Urinary bladder (tissue), 4 donors: ENCODE data around the gene ATM. TPM values are rescaled to one million over a fixed set of nuclear protein-coding genes. Genes with fewer than 3 reads are reported as not detected.

Source experiments
- DNase-seq: peaks from one replicate; pipeline ENCODE4 v3.0.0-alpha.2; 2015; ENCODE audit errors: extremely low spot score
- H3K27ac ChIP-seq: one replicate; pipeline ENCODE4 v1.5.1; 2013; ENCODE audit warnings: low read depth, mild to moderate bottlenecking, moderate library complexity
- H3K36me3 ChIP-seq: one replicate; pipeline ENCODE4 v1.6.1; 2013; ENCODE audit warnings: mild to moderate bottlenecking, moderate library complexity; ENCODE audit not compliant: insufficient read depth
- H3K4me1 ChIP-seq: one replicate; pipeline ENCODE4 v1.6.1; 2013; ENCODE audit warnings: mild to moderate bottlenecking, moderate library complexity; ENCODE audit not compliant: insufficient read depth
- H3K4me3 ChIP-seq: one replicate; pipeline ENCODE4 v1.5.1; 2013; ENCODE audit warnings: low read depth, low read length
- WGBS: extraction: QIAGEN DNeasy Blood & Tissue Kit; methylation state at CpG from one replicate; pipeline ENCODE4 v1.1.7; 2013; 5-methylcytosine and 5-hydroxymethylcytosine counted together
- polyA plus RNA-seq: library from polyadenylated mRNA; stranded (reverse); fragments of 200-250 nt; gene quantifications from one replicate; pipeline ENCODE4 v1.2.3, GENCODE V29; 2013
- total RNA-seq: library from RNA; depleted of rRNA; stranded (reverse); fragments of >200 nt; gene quantifications from one replicate; pipeline ENCODE4 v1.2.3, GENCODE V29; 2014
- donor health status: healthy with polysubstance abuse.
- donor health status: healthy.

The ATM gene
- total RNA-seq, result 267 TPM
- 23.7 TPM for polyA plus RNA-seq

- H3K4me3 ChIP-seq, result peak within 1 kb of the TSS; percentile 73
- H3K4me1 ChIP-seq, result peaks cover 7% of the 10 kb centered on the region
- peak; percentile 97 for DNase-seq
- peak within 1 kb of the TSS; percentile 93 for H3K27ac ChIP-seq
- WGBS, result under 1% methylated on average over 70 of the region's 70 CpGs
- no peaks in the 10 kb centered on the region for H3K36me3 ChIP-seq
These were observed at the start of gene ATM, which contains the start of gene NPAT for GRCh38 chr11:108222574-108223347. Gene ATM (plus strand): TSS chr11:108223067. CDS start chr11:108227625, 4,558 bp downstream. Gene NPAT (minus strand): TSS chr11:108222638. CDS start chr11:108222536, 102 bp downstream.

DNA sequence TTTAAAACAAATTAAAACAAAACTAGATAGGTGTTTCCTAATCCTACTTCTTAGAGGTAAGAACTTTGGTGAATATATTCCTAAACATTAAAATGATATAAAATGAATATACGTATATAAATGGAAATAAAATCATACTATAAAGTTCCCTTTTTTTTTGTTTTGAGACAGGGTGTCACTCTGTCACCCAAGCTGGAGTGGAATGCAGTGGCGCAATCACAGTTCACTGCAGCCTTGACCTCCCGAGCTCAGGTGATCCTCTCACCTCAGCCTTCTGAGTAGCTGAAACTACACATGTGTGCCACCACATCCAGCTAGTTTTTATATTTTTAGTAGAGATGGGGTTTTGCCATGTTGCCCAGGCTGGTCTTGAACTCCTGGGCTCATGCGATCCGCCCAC, 45.3 kb upstream of the ATM start:
- no peak overlapping the region for H3K4me3 ChIP-seq
- H3K27ac ChIP-seq, result no peak overlapping the region
- H3K4me1 ChIP-seq, result no peaks in the 10 kb centered on the region
- no peak for DNase-seq
- no peaks in the 10 kb centered on the region for H3K36me3 ChIP-seq
- whole genome bisulfite sequencing, result 97% methylated on average over 5 of the region's 5 CpGs

DNA sequence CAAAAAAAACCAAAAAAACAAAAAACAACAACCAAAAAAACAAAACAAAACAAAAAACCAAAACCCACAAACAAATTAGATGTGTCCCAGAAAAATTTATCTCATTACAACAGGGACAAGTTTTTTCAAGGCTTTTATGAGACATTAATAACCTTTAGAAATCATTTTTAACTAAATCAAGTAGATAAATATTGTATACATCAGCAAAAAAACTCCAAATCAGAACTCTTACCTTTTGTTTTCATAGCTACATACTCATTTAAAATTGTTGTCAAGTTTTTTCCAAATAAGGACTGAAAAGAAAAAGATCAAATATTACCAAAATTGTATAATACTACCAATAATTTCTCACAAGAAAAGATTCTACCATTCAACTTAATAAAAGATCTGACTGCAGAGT, 29.1 kb upstream of the ATM start:
- H3K36me3 ChIP-seq, result peaks cover 3% of the 10 kb centered on the region
- no peak overlapping the region for H3K4me3 ChIP-seq
- no peak overlapping the region for H3K27ac ChIP-seq
- DNase-seq, result no peak
- no peaks in the 10 kb centered on the region for H3K4me1 ChIP-seq

DNA sequence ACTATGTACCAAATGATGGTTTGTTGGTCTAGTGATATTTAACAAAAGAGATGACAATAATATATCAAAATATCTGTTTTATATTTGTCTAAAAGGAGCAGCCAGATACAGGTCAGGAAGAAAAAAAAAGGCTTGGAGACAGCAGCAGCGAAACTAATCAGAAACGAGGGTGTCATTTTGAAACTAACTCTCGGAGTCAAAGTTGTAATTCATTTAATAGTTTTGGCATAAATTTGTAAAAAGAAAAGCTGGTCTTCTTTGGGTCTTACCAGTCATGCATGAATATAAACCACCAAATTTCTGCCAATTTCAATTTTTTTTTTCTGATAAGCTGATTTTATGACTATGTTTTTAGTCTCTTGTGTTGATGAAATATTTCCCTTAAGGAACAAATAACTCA, 26.0 kb upstream of the ATM start:
- no peak overlapping the region for H3K4me3 ChIP-seq
- H3K4me1 ChIP-seq, result no peaks in the 10 kb centered on the region
- WGBS, result 82% methylated on average over 3 of the region's 3 CpGs
- DNase-seq, result no peak
- no peaks in the 10 kb centered on the region for H3K36me3 ChIP-seq
- H3K27ac ChIP-seq, result no peak overlapping the region

DNA sequence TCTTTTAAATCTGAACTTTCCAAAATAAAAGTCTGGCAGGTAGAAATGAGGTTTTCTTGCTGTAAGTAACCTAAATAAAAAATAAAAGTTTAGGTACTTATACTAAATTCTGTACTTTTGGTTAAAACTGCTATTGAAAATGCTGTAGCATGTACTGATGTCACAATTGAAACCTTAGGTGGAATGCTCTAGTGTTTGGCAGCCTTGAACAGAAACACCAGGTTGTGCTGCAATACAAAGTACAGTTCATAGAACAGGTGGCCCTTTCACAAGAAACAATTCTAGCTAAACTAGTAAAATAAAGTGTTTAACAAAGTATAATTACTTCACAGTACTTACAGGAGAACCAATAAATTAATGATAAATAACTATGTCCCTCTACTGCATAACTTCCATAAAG, 25.5 kb upstream of the ATM start:
- Histone ChIP-seq H3K4me1 (no peaks in the 10 kb centered on the region), H3K36me3 (no peaks in the 10 kb centered on the region), H3K4me3 (no peak overlapping the region), H3K27ac (no peak overlapping the region)
- no peak for DNase-seq

DNA sequence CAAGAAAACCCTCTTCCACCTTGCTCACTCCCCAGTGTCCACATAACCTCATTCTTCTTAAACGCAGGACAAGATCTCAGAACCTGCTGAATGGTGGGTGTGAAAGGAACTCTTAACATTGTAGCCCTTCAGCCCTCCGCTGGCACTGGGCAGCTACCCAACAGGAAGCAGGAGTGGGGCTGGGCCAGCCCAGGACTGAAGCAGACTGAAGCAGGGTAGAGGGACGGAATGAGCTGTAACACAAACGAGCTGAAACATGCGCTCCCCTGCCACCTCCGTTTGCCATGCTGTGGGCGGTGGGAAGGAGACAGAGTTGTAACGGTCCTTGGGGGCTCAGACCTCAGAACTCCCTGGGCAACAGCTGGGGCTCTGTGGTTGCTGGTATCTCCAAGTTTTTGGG, 24.0 kb upstream of the ATM start:
- 87% methylated on average over 8 of the region's 8 CpGs for WGBS
- Histone ChIP-seq H3K27ac (no peak overlapping the region), H3K36me3 (no peaks in the 10 kb centered on the region), H3K4me3 (no peak overlapping the region), H3K4me1 (no peaks in the 10 kb centered on the region)
- no peak for DNase-seq

DNA sequence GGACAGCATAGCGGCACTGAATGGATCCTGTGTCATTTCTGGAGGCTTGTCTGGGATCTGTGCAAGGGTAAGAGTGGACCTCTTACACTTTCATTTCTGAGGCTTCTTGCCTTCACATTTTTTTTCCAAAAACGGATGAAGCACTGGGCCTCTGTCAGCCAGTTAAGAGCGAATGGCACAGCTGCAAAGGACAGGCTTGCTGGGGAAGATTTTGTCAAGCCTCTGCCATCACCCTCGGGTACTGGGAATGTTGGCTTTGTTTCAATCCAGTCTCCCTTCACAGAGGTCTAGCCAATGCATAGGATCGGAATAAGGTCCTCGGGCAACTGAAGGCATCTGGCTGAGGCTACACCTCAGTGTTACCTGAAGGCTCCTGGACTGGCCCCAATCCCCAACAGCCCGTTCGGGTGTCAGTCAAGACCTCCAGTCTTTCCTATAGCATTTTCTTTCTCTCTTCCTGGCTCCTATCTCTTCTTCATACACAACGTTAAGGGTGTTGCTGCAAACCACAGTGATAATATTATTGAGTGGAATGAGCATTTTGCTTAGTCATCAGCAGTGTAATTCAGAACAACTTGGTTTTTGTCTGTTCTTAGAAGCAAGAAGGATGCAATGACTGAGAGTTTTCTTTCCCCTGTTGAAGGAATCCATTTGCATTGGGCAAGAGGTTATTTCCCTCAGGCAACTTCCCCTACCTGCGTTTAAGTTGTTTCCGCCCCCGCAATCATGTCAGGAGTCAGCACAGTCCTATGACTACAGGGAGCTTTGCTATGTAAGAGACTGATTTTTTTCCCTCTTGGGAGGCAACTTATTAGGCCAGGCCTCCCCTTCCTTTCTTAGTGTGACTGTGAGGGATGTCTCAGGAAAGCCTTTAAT, 23.2 kb upstream of the ATM start:
- no peak overlapping the region for H3K4me3 ChIP-seq
- no peaks in the 10 kb centered on the region for H3K36me3 ChIP-seq
- H3K27ac ChIP-seq, result no peak overlapping the region
- DNase-seq, result no peak
- 86% methylated on average over 12 of the region's 12 CpGs for WGBS
- H3K4me1 ChIP-seq, result no peaks in the 10 kb centered on the region

- H3K4me3 ChIP-seq, result no peak overlapping the region
- WGBS, result 69% methylated on average over 2 of the region's 2 CpGs
- H3K4me1 ChIP-seq, result no peaks in the 10 kb centered on the region
- H3K36me3 ChIP-seq, result peaks cover 3% of the 10 kb centered on the region
- H3K27ac ChIP-seq, result no peak overlapping the region
- no peak for DNase-seq
These were observed 19.8 kb upstream of the ATM start for GRCh38 chr11:108203075-108203474.

GRCh38 chr11:108204376-108204775, 18.5 kb upstream of the ATM start:
- Histone ChIP-seq H3K27ac (no peak overlapping the region), H3K36me3 (peaks cover 3% of the 10 kb centered on the region), H3K4me1 (no peaks in the 10 kb centered on the region), H3K4me3 (no peak overlapping the region)
- WGBS, result 97% methylated on average over 9 of the region's 9 CpGs
- no peak for DNase-seq

GRCh38 chr11:108204929-108205499, 17.9 kb upstream of the ATM start:
- WGBS, result 98% methylated on average over 4 of the region's 4 CpGs
- no peak overlapping the region for H3K27ac ChIP-seq
- H3K4me1 ChIP-seq, result no peaks in the 10 kb centered on the region
- H3K4me3 ChIP-seq, result no peak overlapping the region
- no peak for DNase-seq
- peaks cover 3% of the 10 kb centered on the region for H3K36me3 ChIP-seq

GRCh38 chr11:108206171-108206570, 16.7 kb upstream of the ATM start:
- no peak overlapping the region for H3K4me3 ChIP-seq
- H3K27ac ChIP-seq, result no peak overlapping the region
- no peak for DNase-seq
- 92% methylated on average over 6 of the region's 6 CpGs for WGBS
- peaks cover 3% of the 10 kb centered on the region for H3K36me3 ChIP-seq
- H3K4me1 ChIP-seq, result no peaks in the 10 kb centered on the region

DNA sequence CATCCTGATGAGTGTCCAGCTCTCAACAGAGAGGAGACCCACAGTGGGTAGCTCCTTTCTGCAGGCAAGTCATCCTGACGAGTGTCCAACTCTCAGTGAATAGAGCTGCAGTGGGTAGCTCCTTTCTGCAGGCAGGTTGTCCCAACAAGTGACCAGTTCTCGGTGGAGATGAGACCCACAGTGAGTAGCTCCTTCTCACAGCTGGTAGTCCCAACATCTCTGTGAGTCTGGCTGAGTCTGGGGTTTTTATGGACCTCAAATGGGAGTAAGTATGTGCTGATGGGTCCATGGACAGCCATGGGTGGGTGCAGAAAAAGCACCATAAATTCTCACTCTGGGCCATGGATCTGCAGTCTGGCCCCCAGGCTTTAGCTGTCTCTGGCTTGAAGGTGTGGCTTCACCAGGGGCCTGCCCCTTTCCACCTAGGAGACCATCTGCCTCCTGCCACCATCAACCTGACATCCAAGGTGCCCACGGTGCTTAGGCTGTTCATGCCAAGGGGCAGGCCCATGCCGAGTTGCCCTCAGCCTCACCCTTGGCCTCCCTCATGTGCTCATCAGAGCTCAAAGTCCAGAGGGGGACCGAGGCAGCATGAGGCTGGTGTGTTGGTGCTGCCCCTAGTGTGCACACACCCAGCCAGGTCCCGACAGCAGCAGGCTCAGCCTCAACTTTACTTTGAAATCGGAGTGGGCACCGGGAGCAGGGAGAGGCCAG, 15.7 kb upstream of the ATM start:
- 97% methylated on average over 8 of the region's 8 CpGs for WGBS
- Histone ChIP-seq H3K4me3 (no peak overlapping the region), H3K4me1 (no peaks in the 10 kb centered on the region), H3K27ac (no peak overlapping the region), H3K36me3 (peaks cover 3% of the 10 kb centered on the region)
- no peak for DNase-seq

GRCh38 chr11:108207683-108208060, 15.2 kb upstream of the ATM start:
- Histone ChIP-seq H3K4me1 (no peaks in the 10 kb centered on the region), H3K36me3 (peaks cover 3% of the 10 kb centered on the region), H3K27ac (no peak overlapping the region), H3K4me3 (no peak overlapping the region)
- DNase-seq, result no peak
- 97% methylated on average over 6 of the region's 6 CpGs for WGBS
